ENCODE measurements around the gene ZNF212. TPM values are rescaled to one million over a fixed set of nuclear protein-coding genes. Genes with fewer than 3 reads are reported as not detected.

ZNF212 gene
- total RNA-seq, 6 experiments from 2014 or later: 6.2 to 8.2 (median 6.3) TPM

GRCh38 chr7:149302222-149302621, 62.8 kb downstream of the ZNF212 start:
- no peak overlapping the region for H3K4me3 Mint-ChIP-seq
- H3K27me3 Mint-ChIP-seq (ENCODE audit: insufficient read depth): peaks cover 13% of the 10 kb centered on the region
- TF ChIP-seq, protein P1, sequence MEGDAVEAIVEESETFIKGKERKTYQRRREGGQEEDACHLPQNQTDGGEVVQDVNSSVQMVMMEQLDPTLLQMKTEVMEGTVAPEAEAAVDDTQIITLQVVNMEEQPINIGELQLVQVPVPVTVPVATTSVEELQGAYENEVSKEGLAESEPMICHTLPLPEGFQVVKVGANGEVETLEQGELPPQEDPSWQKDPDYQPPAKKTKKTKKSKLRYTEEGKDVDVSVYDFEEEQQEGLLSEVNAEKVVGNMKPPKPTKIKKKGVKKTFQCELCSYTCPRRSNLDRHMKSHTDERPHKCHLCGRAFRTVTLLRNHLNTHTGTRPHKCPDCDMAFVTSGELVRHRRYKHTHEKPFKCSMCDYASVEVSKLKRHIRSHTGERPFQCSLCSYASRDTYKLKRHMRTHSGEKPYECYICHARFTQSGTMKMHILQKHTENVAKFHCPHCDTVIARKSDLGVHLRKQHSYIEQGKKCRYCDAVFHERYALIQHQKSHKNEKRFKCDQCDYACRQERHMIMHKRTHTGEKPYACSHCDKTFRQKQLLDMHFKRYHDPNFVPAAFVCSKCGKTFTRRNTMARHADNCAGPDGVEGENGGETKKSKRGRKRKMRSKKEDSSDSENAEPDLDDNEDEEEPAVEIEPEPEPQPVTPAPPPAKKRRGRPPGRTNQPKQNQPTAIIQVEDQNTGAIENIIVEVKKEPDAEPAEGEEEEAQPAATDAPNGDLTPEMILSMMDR (IDR thresholded peaks at IDR 0.05): no peak
- H3K27ac Mint-ChIP-seq: no peak overlapping the region
- DNase-seq: no peak
- H3K36me3 Mint-ChIP-seq (ENCODE audit: low read depth): peaks cover 6% of the 10 kb centered on the region
- no peaks in the 10 kb centered on the region for H3K9me3 Mint-ChIP-seq
- peaks cover 14% of the 10 kb centered on the region for H3K4me1 Mint-ChIP-seq (ENCODE audit: low read depth)

GRCh38 chr7:149302865-149303264, 63.4 kb downstream of the ZNF212 start:
- peaks cover 13% of the 10 kb centered on the region for H3K27me3 Mint-ChIP-seq (ENCODE audit: insufficient read depth)
- TF ChIP-seq, protein P1 (IDR thresholded peaks at IDR 0.05): no peak
- H3K4me1 Mint-ChIP-seq (ENCODE audit: low read depth): peaks cover 14% of the 10 kb centered on the region

DNA sequence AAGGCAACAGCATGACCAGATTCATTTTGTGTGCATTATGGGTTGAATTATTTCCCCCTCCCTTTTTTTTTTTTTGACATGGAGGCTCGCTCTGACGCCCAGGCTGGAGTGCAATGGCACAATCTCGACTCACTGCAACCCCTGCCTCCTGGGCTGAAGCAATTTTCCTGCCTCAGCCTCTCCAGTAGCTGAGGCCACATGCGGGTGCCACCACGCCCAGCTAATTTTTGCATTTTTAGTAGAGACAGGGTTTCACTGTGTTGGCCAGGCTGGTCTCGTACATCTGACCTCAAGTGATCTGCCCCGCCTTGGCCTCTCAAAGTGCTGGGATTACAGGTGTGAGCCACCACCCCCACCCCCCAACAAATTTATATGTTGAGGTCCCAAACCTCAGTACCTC, 64.6 kb downstream of the ZNF212 start:
- TF ChIP-seq, protein P1 (IDR thresholded peaks at IDR 0.05): no peak
- H3K4me1 Mint-ChIP-seq (ENCODE audit: low read depth): peaks cover 14% of the 10 kb centered on the region
- H3K4me3 Mint-ChIP-seq: no peak overlapping the region
- no peak for DNase-seq
- H3K36me3 Mint-ChIP-seq (ENCODE audit: low read depth): no peaks in the 10 kb centered on the region
- H3K27me3 Mint-ChIP-seq (ENCODE audit: insufficient read depth): peaks cover 13% of the 10 kb centered on the region
- no peaks in the 10 kb centered on the region for H3K9me3 Mint-ChIP-seq
- H3K27ac Mint-ChIP-seq: no peak overlapping the region

More at GRCh38 chr7:149302865-149303264, 63.4 kb downstream of the ZNF212 start:
- H3K4me3 Mint-ChIP-seq: no peak overlapping the region
- peaks cover 3% of the 10 kb centered on the region; the same call in 1 of the 2 replicates for H3K36me3 Mint-ChIP-seq (ENCODE audit: low read depth)
- no peaks in the 10 kb centered on the region for H3K9me3 Mint-ChIP-seq
- no peak for DNase-seq
- no peak overlapping the region for H3K27ac Mint-ChIP-seq

Other genes starting within 250 kb of the ZNF212 start
- 100 to 1,000 TPM; 185 to 210 (median 200) TPM for gene PDIA4, start 211.1 kb upstream of the ZNF212 start, total RNA-seq (2021; fragmentation: NEBNext Ultra II Directional; extraction: Animal tissue kit (Norgen Biotek cat#: 25700))
- 1 to 10 TPM; 3.5 to 4.8 (median 3.9) TPM for gene ZNF786, start 148.9 kb upstream of the ZNF212 start, total RNA-seq (2021; fragmentation: NEBNext Ultra II Directional; extraction: Animal tissue kit (Norgen Biotek cat#: 25700))
- gene ZNF425, start 113.3 kb upstream of the ZNF212 start, total RNA-seq (2021; fragmentation: NEBNext Ultra II Directional; extraction: Animal tissue kit (Norgen Biotek cat#: 25700)): 1 to 10 TPM; 1.9 to 3.0 (median 2.2) TPM
- 10 to 100 TPM; 11.0 to 12.1 (median 11.6) TPM for gene ZNF398, start 92.2 kb upstream of the ZNF212 start, total RNA-seq (2021; fragmentation: NEBNext Ultra II Directional; extraction: Animal tissue kit (Norgen Biotek cat#: 25700))
- gene ZNF282, start 44.1 kb upstream of the ZNF212 start, total RNA-seq (2021; fragmentation: NEBNext Ultra II Directional; extraction: Animal tissue kit (Norgen Biotek cat#: 25700)): 10 to 100 TPM; 18.6 to 23.6 (median 21.0) TPM
- gene ZNF783, start 22.5 kb downstream of the ZNF212 start, total RNA-seq (2021; fragmentation: NEBNext Ultra II Directional; extraction: Animal tissue kit (Norgen Biotek cat#: 25700)): 1 to 10 TPM; 7.8 to 8.9 (median 8.5) TPM
- 10 to 100 TPM; 13.6 to 16.7 (median 15.2) TPM for gene ZNF777, start 221.4 kb downstream of the ZNF212 start, total RNA-seq (2021; fragmentation: NEBNext Ultra II Directional; extraction: Animal tissue kit (Norgen Biotek cat#: 25700))